Measurements from ENCODE around the gene ATP6V0E1. TPM values are rescaled to one million over a fixed set of nuclear protein-coding genes. Genes with fewer than 3 reads are reported as not detected.

Gene ATP6V0E1
- total RNA-seq: 100 to 1,000 TPM; 124 to 134 TPM
- polyA plus RNA-seq (ENCODE audit: insufficient read depth, low read depth, low replicate concordance): 170 TPM
- long read RNA-seq, donor 1, transcript ATP6V0E1-203 (4 exons, 1,433 nt): major isoform, 133 of 140 reads
- long read RNA-seq, donor 1, partial matches to known transcripts: 0 of 140 reads
- long read RNA-seq, donor 1, other reads (novel, unspliced or antisense): 5 of 140 reads
- long read RNA-seq, donor 2, transcript ATP6V0E1-203 (4 exons, 1,433 nt): major isoform, 78 of 81 reads
- long read RNA-seq, donor 2, partial matches to known transcripts: 0 of 81 reads
- long read RNA-seq, donor 2, other reads (novel, unspliced or antisense): 0 of 81 reads

GRCh38 chr5:172983542-172984243, at the start of gene ATP6V0E1:
Gene ATP6V0E1 (plus strand): TSS chr5:172983771. CDS start chr5:172983861, 90 bp downstream.
- Histone ChIP-seq H3K27me3 (no peaks in the 10 kb centered on the region), H3K4me3 (peak within 1 kb of the TSS; percentile 69 to 91), H3K36me3 (ENCODE audit: low read depth, missing control alignments) (no peaks in the 10 kb centered on the region), H3K9me3 (no peaks in the 10 kb centered on the region), H3K4me1 (peaks cover 14% of the 10 kb centered on the region), H3K27ac (peak within 1 kb of the TSS; percentile 85 to 94)
- TF ChIP-seq POLR2A (IDR thresholded peaks at IDR 0.05) (peak; percentile 48), CTCF (IDR thresholded peaks at IDR 0.05) (peak in 1 of 3 experiments; percentile 7)
- intact Hi-C loops (cut with DNase I; ENCODE audit: low total_unique reads): no loop called here
- DNase-seq: peak; percentile 98
- WGBS, 2 donors: 0% methylated on average over 3 to 49 of the region's 49 CpGs

- DNase-seq: no peak
- no peaks in the 10 kb centered on the region for H3K36me3 ChIP-seq (ENCODE audit: low read depth, missing control alignments)
- H3K9me3 ChIP-seq: no peaks in the 10 kb centered on the region
- H3K27me3 ChIP-seq: no peaks in the 10 kb centered on the region
- no peak overlapping the region for H3K27ac ChIP-seq
- TF ChIP-seq POLR2A (IDR thresholded peaks at IDR 0.05) (no peak), CTCF (IDR thresholded peaks at IDR 0.05) (no peak)
- 86 to 92% methylated on average over 13 to 14 of the region's 14 CpGs for WGBS, 2 donors
- intact Hi-C loops (cut with DNase I; ENCODE audit: low total_unique reads): no loop called here
- H3K4me3 ChIP-seq: no peak overlapping the region
- H3K4me1 ChIP-seq: peaks cover 9% of the 10 kb centered on the region
These were observed 48.5 kb upstream of the ATP6V0E1 start for GRCh38 chr5:172935096-172935495.

GRCh38 chr5:172936401-172936800, 47.2 kb upstream of the ATP6V0E1 start:
- no peak overlapping the region for H3K4me3 ChIP-seq
- TF ChIP-seq POLR2A (IDR thresholded peaks at IDR 0.05) (no peak), CTCF (IDR thresholded peaks at IDR 0.05) (no peak)
- no peak overlapping the region for H3K27ac ChIP-seq
- peaks cover 2% of the 10 kb centered on the region for H3K4me1 ChIP-seq
- intact Hi-C loops (cut with DNase I; ENCODE audit: low total_unique reads): no loop called here
- H3K36me3 ChIP-seq (ENCODE audit: low read depth, missing control alignments): no peaks in the 10 kb centered on the region
- no peaks in the 10 kb centered on the region for H3K27me3 ChIP-seq
- DNase-seq: no peak
- no peaks in the 10 kb centered on the region for H3K9me3 ChIP-seq
- 85 to 95% methylated on average over 3 to 5 of the region's 5 CpGs for WGBS, 2 donors

GRCh38 chr5:172939071-172939470, 44.5 kb upstream of the ATP6V0E1 start:
- 77 to 81% methylated on average over 10 of the region's 10 CpGs for WGBS, 2 donors
- no peak overlapping the region for H3K27ac ChIP-seq
- H3K4me1 ChIP-seq: no peaks in the 10 kb centered on the region
- H3K4me3 ChIP-seq: no peak overlapping the region
- no peak for TF ChIP-seq POLR2A (IDR thresholded peaks at IDR 0.05)
- TF ChIP-seq CTCF (IDR thresholded peaks at IDR 0.05): no peak
- no peaks in the 10 kb centered on the region for H3K27me3 ChIP-seq
- DNase-seq: no peak
- no peaks in the 10 kb centered on the region for H3K9me3 ChIP-seq
- H3K36me3 ChIP-seq (ENCODE audit: low read depth, missing control alignments): no peaks in the 10 kb centered on the region
- intact Hi-C loops (cut with DNase I; ENCODE audit: low total_unique reads): no loop called here

Data from testis (tissue), 5 donors.